Measurements from ENCODE around the gene S100A7A.
"Not testable (repeated sequence)": the region's sequence is repeated elsewhere in the genome, so short reads cannot be mapped to it uniquely, and the experiment has no call there.

Gene S100A7A

GRCh38 chr1:153428073-153428638, 11.8 kb downstream of the S100A7A start:
- no peak for DNase-seq

GRCh38 chr1:153428791-153429190, 12.5 kb downstream of the S100A7A start:
- DNase-seq, result no peak

DNA sequence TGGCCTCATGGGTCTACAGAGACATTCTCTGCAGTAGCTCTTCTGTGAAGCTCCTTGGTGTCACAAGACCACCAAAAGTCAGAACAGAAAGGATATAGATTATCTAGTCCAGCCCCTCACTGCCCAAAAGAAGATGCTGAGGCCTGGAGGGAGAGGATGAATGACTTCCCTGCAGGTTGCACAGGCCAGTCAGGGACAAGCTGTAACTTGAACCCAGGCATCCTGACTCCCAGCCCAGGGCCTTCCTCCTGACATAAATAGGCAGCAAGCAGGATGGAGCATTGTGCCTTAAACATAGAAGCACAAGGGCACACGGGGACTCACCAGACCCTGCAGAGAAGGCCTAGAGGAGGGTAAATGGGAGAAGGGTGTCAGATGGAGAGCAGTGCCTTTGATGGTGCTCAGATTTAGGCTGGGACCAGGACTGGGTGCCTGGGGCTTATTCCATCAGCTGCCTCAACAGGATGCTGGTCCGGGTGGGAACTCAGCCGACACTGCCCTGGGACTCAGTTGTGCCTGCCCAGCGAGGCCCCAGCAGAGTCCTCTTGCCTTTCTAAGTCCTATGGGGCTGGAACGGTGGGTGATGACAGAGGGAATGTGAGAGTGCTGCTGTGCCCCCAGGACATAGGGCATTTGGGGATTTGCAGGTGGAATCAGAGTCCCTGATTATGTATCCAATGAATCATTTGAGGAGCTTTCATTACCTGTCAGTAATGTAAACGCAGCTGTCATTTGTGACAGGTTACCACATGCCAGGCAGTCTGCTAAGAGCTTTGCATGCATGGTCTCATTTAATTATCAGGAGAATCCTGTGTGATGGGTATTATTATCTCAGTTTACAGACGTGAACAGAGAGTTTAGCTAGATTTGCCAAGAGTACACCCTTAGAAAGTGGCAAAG, 13.2 kb downstream of the S100A7A start:
- no peak for DNase-seq

DNA sequence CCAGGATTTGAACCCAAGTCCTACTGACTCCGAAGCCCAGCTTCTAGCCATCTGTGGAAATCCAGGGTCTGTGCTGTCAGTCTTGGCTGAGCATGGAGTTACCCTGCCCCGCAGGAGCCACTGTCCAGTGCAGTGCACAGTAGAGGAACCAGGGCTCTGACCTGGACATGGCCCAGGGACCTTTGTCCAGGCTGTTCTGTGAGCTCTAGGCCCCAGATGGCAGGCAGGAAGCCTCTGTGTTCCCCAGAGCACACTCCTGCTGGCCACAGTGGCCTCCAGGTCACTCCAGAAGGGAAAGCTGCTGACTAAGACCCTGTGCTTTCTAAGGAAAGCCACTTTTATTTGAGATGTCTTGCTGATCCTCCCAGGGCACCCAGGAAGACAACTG, 13.8 kb downstream of the S100A7A start:
- no peak for DNase-seq

DNA sequence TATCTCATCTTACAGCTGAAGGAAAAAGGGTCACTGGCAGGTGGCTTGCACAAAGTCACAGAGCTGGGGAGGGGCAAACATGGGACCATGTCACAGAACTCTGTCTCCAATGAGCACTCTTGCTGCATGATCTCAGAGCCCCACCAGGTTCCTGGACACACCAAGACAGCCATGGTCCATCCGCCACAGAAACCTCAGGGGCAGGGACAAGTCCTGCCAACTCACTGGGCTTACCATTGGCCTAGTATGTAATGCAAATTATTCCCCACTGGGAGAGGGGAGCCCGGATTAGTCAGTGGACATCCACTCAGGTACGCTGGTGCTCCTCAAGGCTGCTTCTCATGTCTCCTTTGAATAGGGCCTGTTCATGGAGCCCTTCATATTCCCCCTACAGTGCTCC, 14.2 kb downstream of the S100A7A start:
- DNase-seq, result no peak

DNA sequence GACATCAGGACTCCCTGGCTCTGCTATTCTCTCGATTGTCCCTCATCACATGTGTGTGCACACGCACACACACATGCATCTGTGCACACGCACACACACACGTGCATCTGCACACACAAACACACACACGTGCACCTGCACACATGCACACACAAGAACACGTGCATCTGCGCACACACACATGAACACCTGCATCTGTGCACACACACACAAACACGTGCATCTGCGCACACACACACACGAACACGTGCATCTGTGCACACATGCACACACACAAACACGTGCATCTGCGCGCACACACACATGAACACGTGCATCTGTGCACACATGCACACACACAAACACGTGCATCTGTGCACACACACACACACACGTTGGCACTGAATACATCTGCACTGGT, 14.7 kb downstream of the S100A7A start:
- no peak for DNase-seq

GRCh38 chr1:153431427-153431826, 15.1 kb downstream of the S100A7A start:
- no peak for DNase-seq

DNA sequence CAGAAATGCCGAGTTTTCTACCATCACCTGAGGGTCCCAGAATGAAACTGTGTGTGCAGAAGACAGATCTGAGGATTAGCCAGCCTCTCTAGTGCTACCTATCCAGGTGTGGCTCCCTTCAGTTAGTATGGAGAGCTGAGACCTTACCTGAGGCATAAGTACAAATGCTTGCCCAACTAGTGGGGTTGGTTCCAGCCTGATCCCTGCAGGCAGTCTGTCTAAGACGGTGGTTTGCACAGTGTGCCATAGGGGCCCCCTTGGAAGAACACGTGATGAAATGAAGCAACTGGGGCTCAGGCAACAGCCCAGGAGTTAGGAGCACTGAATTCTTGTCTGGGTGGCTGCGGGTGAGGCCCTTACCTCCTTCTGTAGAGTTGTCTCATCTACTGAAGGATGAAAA, 15.6 kb downstream of the S100A7A start:
- DNase-seq, result no peak

DNA sequence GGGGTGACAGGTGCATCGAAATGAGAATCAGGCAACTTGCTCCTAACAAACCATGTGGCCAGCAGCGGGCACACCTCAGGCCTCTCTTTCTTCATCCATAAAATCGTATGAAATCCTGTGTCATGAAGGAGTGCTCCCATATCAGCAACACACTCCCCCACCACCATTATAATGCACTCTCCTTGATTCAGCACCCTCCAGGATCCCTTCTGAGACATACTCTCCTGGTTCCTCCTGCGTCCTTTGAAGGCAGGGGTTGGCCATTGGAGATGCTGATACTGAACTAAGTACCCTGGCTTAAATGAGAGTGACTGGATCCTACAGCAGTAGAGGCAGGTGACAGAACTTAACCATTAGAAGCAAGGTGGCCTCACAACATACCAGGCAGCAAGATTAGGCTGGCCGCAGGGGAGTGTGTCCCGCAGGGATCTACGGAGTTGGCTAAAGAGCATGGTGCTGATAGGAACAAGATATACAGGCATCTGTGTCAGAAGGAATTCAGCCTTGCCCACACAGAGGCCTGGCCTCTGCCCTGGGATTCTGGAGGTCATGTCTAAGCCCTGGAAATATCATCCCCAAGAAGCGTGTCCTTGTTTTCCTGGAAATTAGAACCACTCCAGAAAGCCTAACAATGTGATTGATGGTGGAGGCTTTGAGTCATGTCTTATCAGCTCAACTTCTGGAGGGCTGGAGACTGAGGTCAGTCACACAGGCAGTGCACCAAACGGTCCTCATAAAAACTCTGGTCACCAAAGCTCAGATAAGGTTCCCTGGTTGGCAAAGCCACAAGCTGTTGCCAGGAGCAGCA, 16.8 kb downstream of the S100A7A start:
- no peak for DNase-seq

- DNase-seq, result no peak
Measured at GRCh38 chr1:153434746-153435455, 18.6 kb downstream of the S100A7A start.

GRCh38 chr1:153437236-153437635, 20.9 kb downstream of the S100A7A start:
- no peak for DNase-seq

DNA sequence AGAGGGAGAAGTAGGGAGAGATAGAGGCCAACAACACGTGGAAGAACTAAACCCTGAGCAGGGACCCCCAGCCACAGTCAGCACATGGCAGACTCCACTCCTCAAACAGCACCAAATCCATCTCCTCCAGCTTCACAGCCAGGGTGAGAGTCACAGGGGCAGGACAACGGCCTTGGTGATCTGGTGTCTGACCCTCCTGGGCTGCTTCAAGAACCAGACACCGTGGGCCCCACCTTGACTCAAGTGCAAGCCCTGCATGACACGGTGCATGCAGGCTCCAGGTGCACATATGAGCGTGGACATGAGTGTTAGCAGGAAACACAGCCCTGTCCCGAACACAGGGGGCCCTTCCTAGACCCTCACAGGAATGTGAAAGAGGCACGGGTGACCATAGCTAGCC, 22.3 kb downstream of the S100A7A start:
- no peak for DNase-seq

DNA sequence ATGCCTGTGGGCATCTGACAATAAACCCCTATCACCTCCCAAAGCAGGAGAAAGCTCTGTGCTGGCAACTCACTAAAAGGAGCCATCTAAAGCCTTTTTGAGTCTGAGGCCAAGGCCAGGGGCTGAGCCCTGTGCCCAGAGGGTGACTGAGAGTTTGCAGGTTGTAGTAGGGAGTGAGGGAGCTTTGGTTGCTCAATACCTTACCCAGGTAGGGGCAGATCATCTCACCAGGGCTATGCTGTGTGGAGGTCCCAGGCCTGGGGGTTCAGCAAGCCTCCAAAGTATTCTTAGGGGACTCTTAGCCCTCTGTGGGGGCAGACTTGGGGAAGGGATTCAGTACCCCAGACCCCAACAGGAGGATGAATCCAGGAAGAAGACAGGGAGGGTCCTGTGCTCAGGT, 23.0 kb downstream of the S100A7A start:
- DNase-seq, result no peak

GRCh38 chr1:153441238-153441755, 25.0 kb downstream of the S100A7A start:
- DNase-seq, result no peak

- DNase-seq, result no peak
Measured at GRCh38 chr1:153443486-153443885, 27.2 kb downstream of the S100A7A start.

DNA sequence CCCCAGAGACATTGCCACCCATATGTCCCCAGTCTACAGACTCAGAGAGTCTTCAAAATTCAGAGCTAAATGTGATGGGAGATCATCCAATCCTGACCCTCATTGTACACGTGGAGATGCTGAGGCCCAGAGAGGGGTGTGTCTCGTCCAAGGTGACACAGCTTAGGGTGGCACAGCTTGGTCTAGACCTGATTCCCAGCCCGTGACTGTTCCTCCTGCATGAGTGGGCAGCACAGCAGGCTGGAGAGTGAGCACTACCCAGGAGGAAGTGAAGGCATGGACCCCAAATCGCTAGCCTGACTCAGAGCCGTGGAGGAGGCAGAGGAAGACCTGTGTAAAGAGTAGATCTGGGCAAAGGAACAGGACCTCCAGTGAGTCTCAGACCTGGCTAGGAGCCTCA, 27.8 kb downstream of the S100A7A start:
- no peak for DNase-seq

- no peak for DNase-seq
Measured at GRCh38 chr1:153447498-153448170, 31.3 kb downstream of the S100A7A start.

- DNase-seq, result not testable (repeated sequence)
Measured at GRCh38 chr1:153448851-153449250, 32.5 kb downstream of the S100A7A start.

GRCh38 chr1:153456396-153456795, 40.1 kb downstream of the S100A7A start:
- no peak for DNase-seq

- DNase-seq, result no peak
Measured at GRCh38 chr1:153459655-153460054, 43.3 kb downstream of the S100A7A start.

DNA sequence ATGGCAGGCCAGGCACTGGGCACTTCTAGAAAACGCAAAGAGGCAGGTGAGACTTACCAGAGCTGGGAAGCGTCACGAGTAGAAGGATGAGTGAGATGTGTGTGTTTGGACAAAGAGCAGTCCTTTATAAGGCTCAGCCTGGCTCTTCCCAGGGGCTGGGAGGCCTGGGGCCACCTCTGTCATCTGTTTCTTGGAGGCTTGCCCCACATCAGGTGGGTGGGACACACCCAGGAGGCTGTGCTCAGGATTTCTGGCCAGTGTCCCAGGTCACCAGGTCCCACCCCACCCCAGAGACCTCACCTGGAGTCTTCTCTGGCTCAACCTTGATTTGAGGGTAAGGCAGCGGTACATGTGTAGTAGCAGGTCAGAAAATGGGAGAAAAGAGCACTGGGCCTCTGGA, 44.2 kb downstream of the S100A7A start, which contains the start of gene S100A7:
S100A7 (minus strand) TSS at position 101 of the 400 bp plus-strand sequence. CDS start 1,638 bp downstream, outside the sequence.
- no peak for DNase-seq

- DNase-seq, result not testable (repeated sequence)
Measured at GRCh38 chr1:153462741-153463140, 46.4 kb downstream of the S100A7A start.
